Measurements from ENCODE around the gene FAM89B.

The FAM89B gene

GRCh38 chr11:65617136-65617850, 45.0 kb downstream of the FAM89B start:
- TF ChIP-seq RAD21 (IDR thresholded peaks at IDR 0.05; ENCODE audit: low read depth) (no peak), FOXM1 (IDR thresholded peaks at IDR 0.05; ENCODE audit: borderline replicate concordance, low read depth) (no peak), TEAD4 (IDR thresholded peaks at IDR 0.05) (no peak), EP300 (IDR thresholded peaks at IDR 0.05; ENCODE audit: borderline replicate concordance) (no peak), YY1 (IDR thresholded peaks at IDR 0.05; ENCODE audit: low read depth) (no peak), NFIC (IDR thresholded peaks at IDR 0.05) (no peak)
- TF ChIP-seq, protein P1, sequence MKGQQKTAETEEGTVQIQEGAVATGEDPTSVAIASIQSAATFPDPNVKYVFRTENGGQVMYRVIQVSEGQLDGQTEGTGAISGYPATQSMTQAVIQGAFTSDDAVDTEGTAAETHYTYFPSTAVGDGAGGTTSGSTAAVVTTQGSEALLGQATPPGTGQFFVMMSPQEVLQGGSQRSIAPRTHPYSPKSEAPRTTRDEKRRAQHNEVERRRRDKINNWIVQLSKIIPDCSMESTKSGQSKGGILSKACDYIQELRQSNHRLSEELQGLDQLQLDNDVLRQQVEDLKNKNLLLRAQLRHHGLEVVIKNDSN (IDR thresholded peaks at IDR 0.05) = no peak
- TF ChIP-seq, protein P2, sequence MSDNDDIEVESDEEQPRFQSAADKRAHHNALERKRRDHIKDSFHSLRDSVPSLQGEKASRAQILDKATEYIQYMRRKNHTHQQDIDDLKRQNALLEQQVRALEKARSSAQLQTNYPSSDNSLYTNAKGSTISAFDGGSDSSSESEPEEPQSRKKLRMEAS (IDR thresholded peaks at IDR 0.05) = no peak

DNA sequence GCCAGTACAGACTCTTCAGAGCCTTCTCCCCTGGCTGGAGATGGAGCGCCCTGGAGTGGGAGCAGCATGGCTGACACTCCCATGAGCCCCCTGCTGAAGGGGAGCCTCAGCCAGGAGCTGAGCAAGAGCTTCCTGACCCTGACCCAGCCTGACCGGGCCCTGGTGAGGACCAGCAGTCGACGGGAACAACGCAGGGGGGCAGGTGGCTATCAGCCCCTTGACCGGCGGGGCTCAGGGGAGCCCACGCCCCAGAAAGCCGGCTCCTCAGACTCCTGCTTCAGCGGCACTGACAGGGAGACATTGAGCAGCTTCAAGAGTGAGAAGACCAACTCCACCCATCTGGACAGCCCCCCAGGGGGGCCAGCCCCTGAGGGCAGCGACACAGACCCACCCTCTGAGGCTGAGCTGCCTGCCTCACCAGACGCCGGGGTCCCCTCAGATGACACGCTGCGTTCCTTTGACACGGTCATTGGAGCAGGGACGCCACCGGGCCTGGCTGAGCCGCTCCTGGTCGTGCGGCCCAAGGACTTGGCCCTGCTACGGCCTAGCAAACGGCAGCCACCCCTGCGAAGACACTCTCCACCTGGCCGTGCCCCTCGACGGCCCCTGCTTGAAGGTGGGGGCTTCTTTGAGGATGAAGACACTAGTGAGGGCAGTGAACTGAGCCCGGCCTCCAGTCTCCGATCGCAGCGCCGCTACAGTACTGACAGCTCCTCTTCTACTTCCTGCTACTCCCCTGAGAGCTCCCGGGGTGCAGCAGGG, 45.8 kb downstream of the FAM89B start:
- TF ChIP-seq ZBTB7A (IDR thresholded peaks at IDR 0.05; ENCODE audit: low read depth) (no peak), CEBPB (IDR thresholded peaks at IDR 0.05) (no peak), TAF1 (IDR thresholded peaks at IDR 0.05; ENCODE audit: low read depth) (no peak), REST (IDR thresholded peaks at IDR 0.05; ENCODE audit: low read depth) (no peak), CREB1 (IDR thresholded peaks at IDR 0.05; ENCODE audit: low read depth) (no peak), YY1 (IDR thresholded peaks at IDR 0.05; ENCODE audit: low read depth) (no peak), TCF12 (IDR thresholded peaks at IDR 0.05; ENCODE audit: low read depth) (no peak), NFIC (IDR thresholded peaks at IDR 0.05) (no peak), EGR1 (IDR thresholded peaks at IDR 0.05) (no peak), FOXM1 (IDR thresholded peaks at IDR 0.05; ENCODE audit: borderline replicate concordance, low read depth) (no peak), EP300 (IDR thresholded peaks at IDR 0.05; ENCODE audit: borderline replicate concordance) (no peak), TEAD4 (IDR thresholded peaks at IDR 0.05) (no peak), RAD21 (IDR thresholded peaks at IDR 0.05; ENCODE audit: low read depth) (no peak)
- TF ChIP-seq, protein P1 (IDR thresholded peaks at IDR 0.05) = no peak
- TF ChIP-seq, protein P2 (IDR thresholded peaks at IDR 0.05) = no peak

DNA sequence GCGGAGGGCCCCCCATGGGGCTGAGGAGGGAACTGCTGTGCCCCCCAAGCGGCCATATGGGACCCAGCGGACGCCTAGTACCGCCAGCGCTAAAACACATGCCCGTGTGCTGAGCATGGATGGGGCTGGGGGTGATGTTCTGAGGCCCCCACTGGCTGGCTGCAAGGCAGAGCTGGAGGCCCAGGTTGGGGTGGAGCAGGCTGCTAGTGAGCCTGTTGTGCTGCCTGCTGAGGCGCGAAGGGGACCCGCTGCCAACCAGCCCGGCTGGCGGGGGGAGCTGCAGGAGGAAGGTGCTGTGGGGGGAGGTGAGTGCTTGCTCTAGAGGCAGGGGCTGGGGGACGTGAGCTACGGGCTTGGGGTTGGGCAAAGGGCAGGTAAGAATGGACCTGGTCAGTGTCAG, 46.4 kb downstream of the FAM89B start:
- no peak for TF ChIP-seq RAD21 (IDR thresholded peaks at IDR 0.05; ENCODE audit: low read depth)
- TF ChIP-seq NFIC (IDR thresholded peaks at IDR 0.05) = no peak
- TF ChIP-seq TCF12 (IDR thresholded peaks at IDR 0.05; ENCODE audit: low read depth) = no peak
- no peak for TF ChIP-seq ZBTB7A (IDR thresholded peaks at IDR 0.05; ENCODE audit: low read depth)
- TF ChIP-seq EP300 (IDR thresholded peaks at IDR 0.05; ENCODE audit: borderline replicate concordance) = no peak
- TF ChIP-seq CREB1 (IDR thresholded peaks at IDR 0.05; ENCODE audit: low read depth) = no peak
- no peak for TF ChIP-seq YY1 (IDR thresholded peaks at IDR 0.05; ENCODE audit: low read depth)
- no peak for TF ChIP-seq TEAD4 (IDR thresholded peaks at IDR 0.05)
- TF ChIP-seq FOXM1 (IDR thresholded peaks at IDR 0.05; ENCODE audit: borderline replicate concordance, low read depth) = no peak
- TF ChIP-seq CEBPB (IDR thresholded peaks at IDR 0.05) = no peak
- TF ChIP-seq, protein P1 (IDR thresholded peaks at IDR 0.05) = no peak
- TF ChIP-seq REST (IDR thresholded peaks at IDR 0.05; ENCODE audit: low read depth) = no peak
- TF ChIP-seq, protein P2 (IDR thresholded peaks at IDR 0.05) = no peak
- no peak for TF ChIP-seq EGR1 (IDR thresholded peaks at IDR 0.05)
- TF ChIP-seq TAF1 (IDR thresholded peaks at IDR 0.05; ENCODE audit: low read depth) = no peak

GRCh38 chr11:65619281-65619928, 47.1 kb downstream of the FAM89B start:
- TF ChIP-seq TAF1 (IDR thresholded peaks at IDR 0.05; ENCODE audit: low read depth) (no peak), EGR1 (IDR thresholded peaks at IDR 0.05) (no peak), TEAD4 (IDR thresholded peaks at IDR 0.05) (no peak), REST (IDR thresholded peaks at IDR 0.05; ENCODE audit: low read depth) (no peak), EP300 (IDR thresholded peaks at IDR 0.05; ENCODE audit: borderline replicate concordance) (no peak), YY1 (IDR thresholded peaks at IDR 0.05; ENCODE audit: low read depth) (no peak), NFIC (IDR thresholded peaks at IDR 0.05) (no peak), RAD21 (IDR thresholded peaks at IDR 0.05; ENCODE audit: low read depth) (no peak), FOXM1 (IDR thresholded peaks at IDR 0.05; ENCODE audit: borderline replicate concordance, low read depth) (no peak), ZBTB7A (IDR thresholded peaks at IDR 0.05; ENCODE audit: low read depth) (no peak), TCF12 (IDR thresholded peaks at IDR 0.05; ENCODE audit: low read depth) (no peak), CREB1 (IDR thresholded peaks at IDR 0.05; ENCODE audit: low read depth) (no peak), CEBPB (IDR thresholded peaks at IDR 0.05) (no peak)
- TF ChIP-seq, protein P2 (IDR thresholded peaks at IDR 0.05) = no peak
- TF ChIP-seq, protein P1 (IDR thresholded peaks at IDR 0.05) = no peak

All from Ishikawa (cell line).